ENCODE data around the gene UQCC2. TPM values are rescaled to one million over a fixed set of nuclear protein-coding genes. Genes with fewer than 3 reads are reported as not detected.

UQCC2 gene
- total RNA-seq, 1 donor from 2014 or later: 11.9 TPM

Small RNA genes lying within 50 kb of the gene (small RNA-seq; reads per million reads assigned to genes)
- gene MIR3934 (ENCODE audit: low replicate concordance): not detected

Other genes starting within 250 kb of the UQCC2 start
- 15.7 TPM for gene BAK1, start 131.4 kb downstream of the UQCC2 start, total RNA-seq
- gene ITPR3, start 90.4 kb downstream of the UQCC2 start, total RNA-seq: 21.6 TPM
- 41.4 TPM for gene IP6K3, start 35.2 kb upstream of the UQCC2 start, total RNA-seq
- 37.5 TPM for gene LEMD2, start 77.4 kb upstream of the UQCC2 start, total RNA-seq
- gene MLN, start 92.3 kb upstream of the UQCC2 start, total RNA-seq: not detected

Measured in tongue (tissue), 2 donors.